ENCODE results near the gene DDX11.
"Not testable (repeated sequence)": the region's sequence is repeated elsewhere in the genome, so short reads cannot be mapped to it uniquely, and the experiment has no call there.

DNA sequence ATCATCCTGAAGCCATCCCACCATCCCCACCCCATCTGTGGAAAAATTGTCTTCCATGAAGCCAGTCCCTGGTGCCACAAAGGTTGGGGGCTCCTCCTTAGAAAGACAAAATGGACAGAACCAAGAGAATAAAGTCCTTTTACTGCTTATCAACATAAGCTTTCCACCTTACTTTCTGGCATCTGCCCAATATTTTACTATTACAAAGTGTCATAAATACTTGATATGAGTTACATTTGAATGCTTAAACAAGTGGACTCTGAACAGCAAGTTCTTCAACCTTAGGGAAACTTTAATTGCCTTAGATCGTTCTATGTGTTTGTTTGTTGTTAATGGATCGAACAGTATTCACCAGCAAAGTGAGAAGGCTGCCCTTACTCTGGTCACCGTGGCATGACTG, 73.8 kb downstream of the DDX11 start:
- TF ChIP-seq, protein P1, sequence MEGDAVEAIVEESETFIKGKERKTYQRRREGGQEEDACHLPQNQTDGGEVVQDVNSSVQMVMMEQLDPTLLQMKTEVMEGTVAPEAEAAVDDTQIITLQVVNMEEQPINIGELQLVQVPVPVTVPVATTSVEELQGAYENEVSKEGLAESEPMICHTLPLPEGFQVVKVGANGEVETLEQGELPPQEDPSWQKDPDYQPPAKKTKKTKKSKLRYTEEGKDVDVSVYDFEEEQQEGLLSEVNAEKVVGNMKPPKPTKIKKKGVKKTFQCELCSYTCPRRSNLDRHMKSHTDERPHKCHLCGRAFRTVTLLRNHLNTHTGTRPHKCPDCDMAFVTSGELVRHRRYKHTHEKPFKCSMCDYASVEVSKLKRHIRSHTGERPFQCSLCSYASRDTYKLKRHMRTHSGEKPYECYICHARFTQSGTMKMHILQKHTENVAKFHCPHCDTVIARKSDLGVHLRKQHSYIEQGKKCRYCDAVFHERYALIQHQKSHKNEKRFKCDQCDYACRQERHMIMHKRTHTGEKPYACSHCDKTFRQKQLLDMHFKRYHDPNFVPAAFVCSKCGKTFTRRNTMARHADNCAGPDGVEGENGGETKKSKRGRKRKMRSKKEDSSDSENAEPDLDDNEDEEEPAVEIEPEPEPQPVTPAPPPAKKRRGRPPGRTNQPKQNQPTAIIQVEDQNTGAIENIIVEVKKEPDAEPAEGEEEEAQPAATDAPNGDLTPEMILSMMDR (conservative IDR thresholded peaks at IDR 0.05): not testable (repeated sequence)
- TF ChIP-seq EZH2 (IDR thresholded peaks at IDR 0.05; ENCODE audit: low read depth): not testable (repeated sequence)
